K562 (cell line): ENCODE results near the gene AP3B2. TPM values are rescaled to one million over a fixed set of nuclear protein-coding genes. Genes with fewer than 3 reads are reported as not detected.

Source experiments
- ATAC-seq: fragments of 200-7000 bp; cut with Tn5 transposase; 3 replicates; pipeline ENCODE4 v1.9.1; 2020; ENCODE audit warnings: moderate library complexity
- BruUV-seq: library from RNA; stranded (reverse); fragments of 400-500 nt; replicated peaks from 2 replicates; lab custom pipeline; 2021; lab: Mats Ljungman, UMichigan
- CTCF ChIA-PET: fragments of 300-600 bp; formaldehyde crosslinking; extraction: SDS; loops from one replicate; lab custom pipeline; 2021; ENCODE audit warnings: low intra/inter-chr PET ratio; lab: Yijun Ruan, JAX
- POLR2A ChIA-PET: fragments of 300-600, 350-650 bp; sonication (Branson Sonifier 250); formaldehyde crosslinking; extraction: SDS; loops from one replicate; lab custom pipeline; 2021; ENCODE audit warnings: antibody characterized with exemption, inconsistent platforms; lab: Yijun Ruan, JAX
- DNase-seq, 4 experiments: peaks; one replicate each; pipeline versions ENCODE4 v3.0.0 to v3.0.0-alpha.2; 2011 to 2018; ENCODE audit warnings: low spot score in 3 of 4, mixed read lengths in 3 of 4; ENCODE audit errors: extremely low read depth in 1 of 4
- FAIRE-seq: peaks from 2 replicates; lab custom pipeline; 2011; peaks lifted over from hg19 to GRCh38; lab: Jason Lieb, UNC
- H2AFZ ChIP-seq: 2 replicates; pipeline ENCODE4 v1.6.0; 2011; ENCODE audit warnings: low read depth, low read length, control low read depth, inconsistent platforms
- H3K27ac ChIP-seq: fragments of 200-600 bp; 3 replicates; pipeline ENCODE4 v1.8.0; 2011; ENCODE audit warnings: low read depth, mild to moderate bottlenecking, control low read depth, inconsistent platforms, low read length, moderate library complexity, mixed read lengths; ENCODE audit errors: extremely low read depth
- H3K27me3 ChIP-seq, 2 experiments: fragments of 300-600 bp in 1 of 2; 2 replicates in 1 of 2; 3 replicates in 1 of 2; pipeline versions ENCODE4 v1.6.0 to v1.8.0; 2011; ENCODE audit warnings: inconsistent platforms in 2 of 2, low read length in 2 of 2, mild to moderate bottlenecking in 1 of 2, mixed read lengths in 1 of 2, moderate library complexity in 1 of 2; ENCODE audit not compliant: control insufficient read depth in 2 of 2, insufficient read depth in 2 of 2
- H3K36me3 ChIP-seq: fragments of 300-600 bp; 3 replicates; pipeline ENCODE4 v1.8.0; 2011; ENCODE audit warnings: mild to moderate bottlenecking, low read length, inconsistent platforms; ENCODE audit not compliant: control insufficient read depth, insufficient read depth
- H3K4me1 ChIP-seq, 2 experiments: fragments of 200-600 bp in 1 of 2; replicated peaks in 1 of 2; 2 replicates in 1 of 2; 3 replicates in 1 of 2; pipeline versions ENCODE4 v1.5.1 to v1.8.0; 2011; ENCODE audit warnings: inconsistent platforms in 2 of 2, low read length in 2 of 2, mild to moderate bottlenecking in 1 of 2, mixed read lengths in 1 of 2, moderate library complexity in 1 of 2; ENCODE audit not compliant: control insufficient read depth in 2 of 2, insufficient read depth in 2 of 2
- H3K4me2 ChIP-seq: 2 replicates; pipeline ENCODE4 v1.6.1; 2011; ENCODE audit warnings: low read length, control low read depth, inconsistent platforms, mixed read lengths; ENCODE audit not compliant: insufficient read depth
- H3K4me3 ChIP-seq: fragments of 200-600 bp; sonication (generic), shearing (Covaris generic); 2 replicates; pipeline ENCODE4 v1.5.1; 2016; ENCODE audit warnings: control low read depth, inconsistent platforms
- H3K79me2 ChIP-seq: fragments of 200-600 bp; 3 replicates; pipeline ENCODE4 v1.8.0; 2011; ENCODE audit warnings: low read length, inconsistent platforms; ENCODE audit not compliant: control insufficient read depth, insufficient read depth
- H3K9ac ChIP-seq, 2 experiments: 2 replicates each; pipeline versions ENCODE4 v1.6.0 to v1.6.1; 2011; ENCODE audit warnings: low read depth in 2 of 2, low read length in 2 of 2, control low read depth in 1 of 2, inconsistent platforms in 1 of 2, mild to moderate bottlenecking in 1 of 2, mixed read lengths in 1 of 2; ENCODE audit not compliant: insufficient read depth in 1 of 2
- H3K9me1 ChIP-seq: one replicate; pipeline ENCODE4 v1.6.0; 2011; ENCODE audit warnings: inconsistent platforms, mild to moderate bottlenecking, low read length, moderate library complexity; ENCODE audit not compliant: control insufficient read depth, insufficient read depth
- H3K9me3 ChIP-seq: replicated peaks from 2 replicates; pipeline ENCODE4 v1.5.1; 2011; ENCODE audit warnings: low read depth, low read length, inconsistent platforms; ENCODE audit not compliant: control insufficient read depth, insufficient read depth
- H4K20me1 ChIP-seq: replicated peaks from 2 replicates; pipeline ENCODE4 v1.6.1; 2011; ENCODE audit warnings: low read length, inconsistent platforms, mixed read lengths; ENCODE audit not compliant: control insufficient read depth, insufficient read depth
- CREB3 ChIP-seq: fragments of 450-650 bp; conservative IDR thresholded peaks from 2 replicates; pipeline ENCODE4 v1.6.1; 2016; ENCODE audit warnings: missing genetic modification characterization, low read depth, mild to moderate bottlenecking, missing compliant biosample characterization, moderate library complexity
- HNRNPL ChIP-seq: fragments of 200-400 bp; formaldehyde crosslinking; IDR thresholded peaks from 2 replicates; pipeline ENCODE4 v1.6.1; 2017; ENCODE audit warnings: low read depth, mild to moderate bottlenecking, low read length
- KDM4B ChIP-seq, 2 experiments: fragments of 450-650 bp in 1 of 2; sonication (generic) in 1 of 2; IDR thresholded peaks; 2 replicates each; pipeline ENCODE4 v1.6.1; 2016 to 2017; ENCODE audit warnings: borderline replicate concordance in 2 of 2, antibody characterized with exemption in 1 of 2, low read depth in 1 of 2, mild to moderate bottlenecking in 1 of 2
- PPARD ChIP-seq: fragments of 250-450 bp; sonication (Bioruptor Pico); IDR thresholded peaks from 2 replicates; pipeline ENCODE4 v1.8.0; 2022; ENCODE audit warnings: inconsistent platforms, mild to moderate bottlenecking, moderate library complexity
- ZNF224 ChIP-seq: sonication (generic); formaldehyde crosslinking; IDR thresholded peaks from 2 replicates; pipeline ENCODE4 v1.8.0; 2022; ENCODE audit warnings: mild to moderate bottlenecking, missing genetic modification reagents
- WGBS: fragments of 100-300 bp; shearing (Covaris generic); methylation state at CpG from one replicate; pipeline ENCODE4 v1.1.6; 2016; ENCODE audit warnings: low coverage, mixed read lengths; ENCODE audit not compliant: insufficient coverage; ENCODE audit errors: missing lambda C conversion rate; 5-methylcytosine and 5-hydroxymethylcytosine counted together
- in situ Hi-C: fragments of 300-500 bp; cut with MboI; formaldehyde crosslinking; loops from 4 replicates; pipeline ENCODE4 v1.15.0; 2018; ENCODE audit warnings: inconsistent platforms, mixed read lengths
- intact Hi-C: fragments of 100-400 bp; cut with micrococcal nuclease; formaldehyde crosslinking; loops from 2 replicates; pipeline ENCODE4 v1.14.2; 2022
- polyA plus RNA-seq, 8 experiments: library from polyadenylated mRNA; depleted of rRNA in 4 of 8; stranded (reverse) in 5 of 8; unstranded in 3 of 8; fragments of >200 nt; fragmentation: Nextera tagmentation in 2 of 8; fragmentation: Illumina TruSeq in 1 of 8; extraction: Ambion mirVana in 2 of 8; extraction: Trizol in 1 of 8; gene quantifications; 2 replicates each; pipeline versions ENCODE4 v1.2.1 to v1.2.3, GENCODE V29; 2011 to 2014; ENCODE audit warnings: inconsistent platforms in 1 of 8, missing spikeins in 1 of 8
- total RNA-seq, 7 experiments: library from RNA; depleted of rRNA in 6 of 7; stranded (reverse); fragments of >200 nt in 6 of 7; fragmentation: Illumina TruSeq in 2 of 7; extraction: Trizol in 2 of 7; gene quantifications; 2 replicates each; pipeline versions ENCODE4 v1.2.1 to v1.2.3, GENCODE V29; 2011 to 2021; ENCODE audit warnings: low replicate concordance in 1 of 7
- TF ChIP-seq, protein P1 (sequence below), 2 experiments: fragments of 450-650 bp; conservative IDR thresholded peaks; 2 replicates each; pipeline ENCODE4 v1.6.1; 2017; ENCODE audit warnings: mild to moderate bottlenecking in 2 of 2, moderate library complexity in 2 of 2

AP3B2 gene
- total and polyA plus RNA-seq, 9 of the 15 experiments (the other 6 are each of a cell fraction or from before 2014, with no cell fraction given), result 0.03 to 0.15 (median 0.10) TPM; not detected in 2

DNA sequence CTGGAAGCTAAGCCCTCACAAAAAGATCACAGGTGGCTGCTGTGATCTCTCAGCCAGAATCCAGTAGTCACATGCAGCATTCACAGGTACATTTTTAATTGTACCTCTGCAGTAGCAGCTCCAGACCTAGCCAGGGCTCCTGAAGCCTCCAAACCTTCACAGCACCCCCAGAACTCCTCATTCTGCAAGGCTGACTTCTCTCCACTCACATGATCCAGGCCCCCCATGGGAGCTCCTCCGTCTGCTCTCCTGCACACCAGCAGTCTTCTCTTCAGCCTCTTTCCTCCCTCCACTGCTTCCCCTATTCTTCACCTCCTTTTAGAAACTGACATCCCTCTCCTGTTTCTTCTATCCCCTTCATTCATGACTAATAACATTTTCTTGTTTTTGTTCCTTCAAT is 49.3 kb downstream of the AP3B2 start:
- no TSS peak for BruUV-seq
- intact Hi-C loops (no loop called here), in situ Hi-C loops (no loop called here)
- Histone ChIP-seq H3K4me1 (no peaks in the 10 kb centered on the region; a peak in 1 of 5 replicates), H2AFZ (no peak overlapping the region), H3K36me3 (no peaks in the 10 kb centered on the region), H3K4me3 (no peak overlapping the region), H3K79me2 (no peaks in the 10 kb centered on the region), H3K4me2 (no peak overlapping the region), H3K27ac (no peak overlapping the region), H3K9ac (no peak overlapping the region), H3K27me3 (peaks cover 11 to 52% of the 10 kb centered on the region in 2 experiments; a peak in 3 of 5 replicates), H3K9me3 (no peaks in the 10 kb centered on the region), H4K20me1 (peaks cover 10% of the 10 kb centered on the region), H3K9me1 (no peaks in the 10 kb centered on the region)
- WGBS, result 0% methylated on average over 1 of the region's 1 CpG
- CTCF ChIA-PET, result no interaction called here
- DNase-seq (no peak), FAIRE-seq (no peak), ATAC-seq (no peak)
- POLR2A ChIA-PET, result interaction anchor here (0.6 to 2.0 kb wide), 3 partner anchors 12 to 90 kb away, joined by 3 to 6 read pairs (median 4); partner anchors contain the start of gene CPEB1
- TF ChIP-seq PPARD (CRISPR knock-in tag) (no peak), KDM4B (IDR thresholded peaks at IDR 0.05; ENCODE audit: borderline replicate concordance in 2 of 2, low read depth in 1 of 2) (no peak), ZNF224 (no peak), HNRNPL (no peak), CREB3 (tag) (no peak)
- TF ChIP-seq, protein P1, sequence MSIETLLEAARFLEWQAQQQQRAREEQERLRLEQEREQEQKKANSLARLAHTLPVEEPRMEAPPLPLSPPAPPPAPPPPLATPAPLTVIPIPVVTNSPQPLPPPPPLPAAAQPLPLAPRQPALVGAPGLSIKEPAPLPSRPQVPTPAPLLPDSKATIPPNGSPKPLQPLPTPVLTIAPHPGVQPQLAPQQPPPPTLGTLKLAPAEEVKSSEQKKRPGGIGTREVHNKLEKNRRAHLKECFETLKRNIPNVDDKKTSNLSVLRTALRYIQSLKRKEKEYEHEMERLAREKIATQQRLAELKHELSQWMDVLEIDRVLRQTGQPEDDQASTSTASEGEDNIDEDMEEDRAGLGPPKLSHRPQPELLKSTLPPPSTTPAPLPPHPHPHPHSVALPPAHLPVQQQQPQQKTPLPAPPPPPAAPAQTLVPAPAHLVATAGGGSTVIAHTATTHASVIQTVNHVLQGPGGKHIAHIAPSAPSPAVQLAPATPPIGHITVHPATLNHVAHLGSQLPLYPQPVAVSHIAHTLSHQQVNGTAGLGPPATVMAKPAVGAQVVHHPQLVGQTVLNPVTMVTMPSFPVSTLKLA (conservative IDR thresholded peaks at IDR 0.05), result no peak
